SJSA1 (cell line): Measurements from ENCODE around the gene CLSTN2. TPM values are rescaled to one million over a fixed set of nuclear protein-coding genes. Genes with fewer than 3 reads are reported as not detected.

Source experiments
- DNase-seq, 2 experiments: peaks; one replicate each; pipeline ENCODE4 v3.0.0-alpha.2; 2015 to 2020; ENCODE audit warnings: low spot score in 2 of 2, low read depth in 1 of 2
- H3K27ac ChIP-seq: fragments of 250-450 bp; sonication (Bioruptor Pico); 2 replicates; pipeline ENCODE4 v1.5.1; 2020; ENCODE audit warnings: mild to moderate bottlenecking, moderate library complexity
- H3K27me3 ChIP-seq: fragments of 250-450 bp; sonication (Bioruptor Pico); replicated peaks from 2 replicates; pipeline ENCODE4 v1.5.1; 2020; ENCODE audit warnings: mild to moderate bottlenecking, moderate library complexity
- H3K36me3 ChIP-seq: fragments of 250-450 bp; sonication (Bioruptor Pico); 2 replicates; pipeline ENCODE4 v1.5.1; 2020; ENCODE audit warnings: mild to moderate bottlenecking
- H3K4me1 ChIP-seq: fragments of 250-450 bp; sonication (Bioruptor Pico); replicated peaks from 2 replicates; pipeline ENCODE4 v1.6.1; 2021; ENCODE audit warnings: mild to moderate bottlenecking
- H3K4me3 ChIP-seq: fragments of 250-450 bp; sonication (Bioruptor Pico); 2 replicates; pipeline ENCODE4 v1.5.1; 2020; ENCODE audit warnings: mild to moderate bottlenecking
- H3K9me3 ChIP-seq: fragments of 250-450 bp; sonication (Bioruptor Pico); replicated peaks from 2 replicates; pipeline ENCODE4 v1.5.1; 2020; ENCODE audit warnings: mild to moderate bottlenecking
- total RNA-seq: library from RNA; depleted of rRNA; stranded (reverse); fragments of >200 nt; shearing (Covaris generic); gene quantifications from 2 replicates; pipeline ENCODE4 v1.2.3, GENCODE V29; 2014

CLSTN2 gene
- total RNA-seq, 1 experiment from 2014 or later = 0.05 TPM

- Histone ChIP-seq H3K9me3 (no peaks in the 10 kb centered on the region), H3K36me3 (no peaks in the 10 kb centered on the region), H3K27ac (no peak overlapping the region), H3K4me3 (no peak overlapping the region), H3K4me1 (no peaks in the 10 kb centered on the region), H3K27me3 (no peaks in the 10 kb centered on the region)
- DNase-seq = no peak
These were observed 560.0 kb downstream of the CLSTN2 start for GRCh38 chr3:140494970-140495369.

GRCh38 chr3:140497331-140497730 is 562.3 kb downstream of the CLSTN2 start:
- Histone ChIP-seq H3K27ac (no peak overlapping the region), H3K4me3 (no peak overlapping the region), H3K4me1 (no peaks in the 10 kb centered on the region), H3K36me3 (no peaks in the 10 kb centered on the region), H3K9me3 (no peaks in the 10 kb centered on the region), H3K27me3 (no peaks in the 10 kb centered on the region)
- no peak for DNase-seq

- DNase-seq = no peak
- H3K36me3 ChIP-seq = no peaks in the 10 kb centered on the region
- H3K9me3 ChIP-seq = no peaks in the 10 kb centered on the region
- H3K4me1 ChIP-seq = no peaks in the 10 kb centered on the region
- H3K4me3 ChIP-seq = no peak overlapping the region
- H3K27me3 ChIP-seq = no peaks in the 10 kb centered on the region
- H3K27ac ChIP-seq = no peak overlapping the region
These were observed 564.3 kb downstream of the CLSTN2 start for GRCh38 chr3:140499114-140499757.

- Histone ChIP-seq H3K4me1 (no peaks in the 10 kb centered on the region), H3K27me3 (no peaks in the 10 kb centered on the region), H3K36me3 (no peaks in the 10 kb centered on the region), H3K27ac (no peak overlapping the region), H3K9me3 (no peaks in the 10 kb centered on the region), H3K4me3 (no peak overlapping the region)
- DNase-seq = no peak
These were observed 565.5 kb downstream of the CLSTN2 start for GRCh38 chr3:140500473-140500872.

- no peak for DNase-seq
- Histone ChIP-seq H3K27me3 (no peaks in the 10 kb centered on the region), H3K4me1 (no peaks in the 10 kb centered on the region), H3K4me3 (no peak overlapping the region), H3K9me3 (no peaks in the 10 kb centered on the region), H3K27ac (no peak overlapping the region), H3K36me3 (no peaks in the 10 kb centered on the region)
These were observed 566.2 kb downstream of the CLSTN2 start for GRCh38 chr3:140501061-140501769.

- no peaks in the 10 kb centered on the region for H3K36me3 ChIP-seq
- no peak overlapping the region for H3K4me3 ChIP-seq
- H3K27me3 ChIP-seq = no peaks in the 10 kb centered on the region
- no peaks in the 10 kb centered on the region for H3K9me3 ChIP-seq
- no peak for DNase-seq
- H3K27ac ChIP-seq = no peak overlapping the region
- no peaks in the 10 kb centered on the region for H3K4me1 ChIP-seq
These were observed 566.9 kb downstream of the CLSTN2 start for GRCh38 chr3:140501770-140502364.

GRCh38 chr3:140505213-140505612 is 570.2 kb downstream of the CLSTN2 start:
- H3K9me3 ChIP-seq = no peaks in the 10 kb centered on the region
- no peak for DNase-seq
- H3K27ac ChIP-seq = no peak overlapping the region

GRCh38 chr3:140505876-140506275 is 570.9 kb downstream of the CLSTN2 start:
- Histone ChIP-seq H3K36me3 (no peaks in the 10 kb centered on the region), H3K4me1 (no peaks in the 10 kb centered on the region), H3K9me3 (no peaks in the 10 kb centered on the region), H3K4me3 (no peak overlapping the region), H3K27me3 (no peaks in the 10 kb centered on the region), H3K27ac (no peak overlapping the region)
- no peak for DNase-seq

More at GRCh38 chr3:140505213-140505612, 570.2 kb downstream of the CLSTN2 start:
- H3K36me3 ChIP-seq = no peaks in the 10 kb centered on the region
- H3K4me1 ChIP-seq = no peaks in the 10 kb centered on the region
- no peak overlapping the region for H3K4me3 ChIP-seq
- no peaks in the 10 kb centered on the region for H3K27me3 ChIP-seq

GRCh38 chr3:140508550-140508949 is 573.6 kb downstream of the CLSTN2 start:
- DNase-seq = no peak
- Histone ChIP-seq H3K4me1 (no peaks in the 10 kb centered on the region), H3K36me3 (no peaks in the 10 kb centered on the region), H3K4me3 (no peak overlapping the region), H3K27ac (no peak overlapping the region), H3K9me3 (no peaks in the 10 kb centered on the region), H3K27me3 (no peaks in the 10 kb centered on the region)

GRCh38 chr3:140509534-140509933 is 574.5 kb downstream of the CLSTN2 start:
- Histone ChIP-seq H3K4me3 (no peak overlapping the region), H3K36me3 (no peaks in the 10 kb centered on the region), H3K27me3 (no peaks in the 10 kb centered on the region), H3K4me1 (no peaks in the 10 kb centered on the region), H3K27ac (no peak overlapping the region), H3K9me3 (no peaks in the 10 kb centered on the region)
- DNase-seq = no peak

GRCh38 chr3:140510303-140510861 is 575.4 kb downstream of the CLSTN2 start:
- DNase-seq = no peak
- Histone ChIP-seq H3K4me3 (no peak overlapping the region), H3K27me3 (no peaks in the 10 kb centered on the region), H3K9me3 (no peaks in the 10 kb centered on the region), H3K36me3 (no peaks in the 10 kb centered on the region), H3K4me1 (no peaks in the 10 kb centered on the region), H3K27ac (no peak overlapping the region)

GRCh38 chr3:140521751-140522445 is 586.9 kb downstream of the CLSTN2 start:
- H3K4me1 ChIP-seq = no peaks in the 10 kb centered on the region
- no peak overlapping the region for H3K4me3 ChIP-seq
- H3K9me3 ChIP-seq = no peaks in the 10 kb centered on the region
- no peak for DNase-seq
- H3K27me3 ChIP-seq = no peaks in the 10 kb centered on the region
- H3K27ac ChIP-seq = no peak overlapping the region
- H3K36me3 ChIP-seq = no peaks in the 10 kb centered on the region

- Histone ChIP-seq H3K36me3 (no peaks in the 10 kb centered on the region), H3K27ac (no peak overlapping the region), H3K27me3 (no peaks in the 10 kb centered on the region), H3K4me3 (no peak overlapping the region), H3K9me3 (no peaks in the 10 kb centered on the region), H3K4me1 (no peaks in the 10 kb centered on the region)
- no peak for DNase-seq
These were observed 587.8 kb downstream of the CLSTN2 start for GRCh38 chr3:140522653-140523380.
